Calu3 (cell line): ENCODE results near the gene MAML3. TPM values are rescaled to one million over a fixed set of nuclear protein-coding genes. Genes with fewer than 3 reads are reported as not detected.

Experiments
- BruUV-seq: library from RNA; stranded (reverse); fragments of 400-500 nt; replicated peaks from 2 replicates; lab custom pipeline; 2021; lab: Mats Ljungman, UMichigan
- CTCF ChIA-PET: fragments of 300-600 bp; sonication (Branson Sonifier 250); formaldehyde crosslinking; loops from one replicate; lab custom pipeline; 2022; ENCODE audit warnings: antibody characterized with exemption; lab: Charles Lee
- DNase-seq: peaks from one replicate; pipeline ENCODE4 v3.0.0; 2022
- H3K27ac Mint-ChIP-seq: one replicate; pipeline ENCODE4 v1.8.0; 2022; ENCODE audit warnings: mixed read lengths; ENCODE audit not compliant: unreplicated experiment
- H3K27me3 Mint-ChIP-seq: one replicate; pipeline ENCODE4 v1.8.0; 2022; ENCODE audit warnings: mixed read lengths; ENCODE audit not compliant: unreplicated experiment
- H3K36me3 Mint-ChIP-seq: one replicate; pipeline ENCODE4 v1.8.0; 2022; ENCODE audit warnings: mild to moderate bottlenecking, moderate library complexity, mixed read lengths; ENCODE audit not compliant: insufficient read depth, unreplicated experiment
- H3K4me1 Mint-ChIP-seq: one replicate; pipeline ENCODE4 v1.8.0; 2022; ENCODE audit warnings: mild to moderate bottlenecking, low read depth, mixed read lengths; ENCODE audit not compliant: unreplicated experiment
- H3K4me3 Mint-ChIP-seq: one replicate; pipeline ENCODE4 v1.8.0; 2022; ENCODE audit warnings: mild to moderate bottlenecking, low read depth, moderate library complexity, mixed read lengths; ENCODE audit not compliant: unreplicated experiment
- H3K9me3 Mint-ChIP-seq: one replicate; pipeline ENCODE4 v1.8.0; 2022; ENCODE audit warnings: low read depth, mixed read lengths; ENCODE audit not compliant: unreplicated experiment
- intact Hi-C: fragments of 100-400 bp; cut with micrococcal nuclease; formaldehyde crosslinking; loops from one replicate; pipeline ENCODE4 v1.10.0; 2022; ENCODE audit not compliant: unreplicated experiment
- total RNA-seq: library from RNA; stranded (reverse); gene quantifications from 2 replicates; pipeline ENCODE4 v1.2.3, GENCODE V29; 2022
- TF ChIP-seq, protein P1 (sequence below): fragments of 200-600 bp; IDR thresholded peaks from one replicate; pipeline ENCODE4 v1.8.0; 2022; ENCODE audit warnings: antibody characterized with exemption; ENCODE audit not compliant: unreplicated experiment

The MAML3 gene
- total RNA-seq, 1 experiment from 2014 or later: 4.0 TPM

GRCh38 chr4:139869810-139870209, 284.2 kb downstream of the MAML3 start:
- Mint-ChIP-seq H3K27me3 (no peaks in the 10 kb centered on the region), H3K4me3 (no peak overlapping the region), H3K4me1 (peaks cover 9% of the 10 kb centered on the region), H3K27ac (no peak overlapping the region), H3K36me3 (no peaks in the 10 kb centered on the region), H3K9me3 (no peaks in the 10 kb centered on the region)
- CTCF ChIA-PET: interaction anchor here (0.6 kb wide), 1 partner anchor 1200 kb away, joined by 4 read pairs; no protein-coding TSS in a partner anchor
- BruUV-seq: no TSS peak
- no peak for DNase-seq
- intact Hi-C loops: no loop called here
- TF ChIP-seq, protein P1, sequence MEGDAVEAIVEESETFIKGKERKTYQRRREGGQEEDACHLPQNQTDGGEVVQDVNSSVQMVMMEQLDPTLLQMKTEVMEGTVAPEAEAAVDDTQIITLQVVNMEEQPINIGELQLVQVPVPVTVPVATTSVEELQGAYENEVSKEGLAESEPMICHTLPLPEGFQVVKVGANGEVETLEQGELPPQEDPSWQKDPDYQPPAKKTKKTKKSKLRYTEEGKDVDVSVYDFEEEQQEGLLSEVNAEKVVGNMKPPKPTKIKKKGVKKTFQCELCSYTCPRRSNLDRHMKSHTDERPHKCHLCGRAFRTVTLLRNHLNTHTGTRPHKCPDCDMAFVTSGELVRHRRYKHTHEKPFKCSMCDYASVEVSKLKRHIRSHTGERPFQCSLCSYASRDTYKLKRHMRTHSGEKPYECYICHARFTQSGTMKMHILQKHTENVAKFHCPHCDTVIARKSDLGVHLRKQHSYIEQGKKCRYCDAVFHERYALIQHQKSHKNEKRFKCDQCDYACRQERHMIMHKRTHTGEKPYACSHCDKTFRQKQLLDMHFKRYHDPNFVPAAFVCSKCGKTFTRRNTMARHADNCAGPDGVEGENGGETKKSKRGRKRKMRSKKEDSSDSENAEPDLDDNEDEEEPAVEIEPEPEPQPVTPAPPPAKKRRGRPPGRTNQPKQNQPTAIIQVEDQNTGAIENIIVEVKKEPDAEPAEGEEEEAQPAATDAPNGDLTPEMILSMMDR: no peak

DNA sequence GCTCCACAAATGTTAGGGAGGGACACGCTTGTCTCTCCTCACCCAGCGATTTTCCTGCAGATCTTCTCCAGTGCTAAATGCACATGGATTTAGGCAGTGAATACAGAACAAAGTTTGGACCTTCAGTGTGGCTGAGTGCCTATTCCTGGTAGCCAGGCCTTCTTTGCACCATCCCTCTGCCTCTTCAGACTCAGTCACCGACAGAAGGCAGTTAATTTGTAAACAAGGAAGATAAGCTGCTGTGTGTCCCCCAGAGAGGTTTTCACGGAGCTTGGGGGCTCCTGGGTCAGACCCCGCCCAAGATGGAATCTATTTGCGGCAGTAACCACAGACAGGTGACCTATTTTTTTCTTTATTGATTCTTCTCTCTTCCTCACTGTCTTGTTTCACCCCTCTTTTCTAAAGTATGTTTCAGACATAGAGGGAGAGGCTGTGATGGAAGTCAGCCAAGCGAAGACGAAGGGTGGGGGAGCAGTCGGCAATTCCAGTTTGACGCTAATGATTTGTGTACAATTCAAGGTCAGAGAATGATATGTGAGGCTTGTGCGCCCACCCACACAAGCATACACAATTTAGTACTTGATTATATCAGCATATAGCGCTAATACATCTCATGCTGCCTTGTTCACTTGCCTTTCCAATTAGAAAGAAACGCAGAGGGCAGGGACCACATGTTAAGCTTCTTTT, 287.6 kb downstream of the MAML3 start:
- H3K9me3 Mint-ChIP-seq: no peaks in the 10 kb centered on the region
- TF ChIP-seq, protein P1: no peak
- H3K27ac Mint-ChIP-seq: no peak overlapping the region
- peak; percentile 3 for DNase-seq
- no peaks in the 10 kb centered on the region for H3K27me3 Mint-ChIP-seq
- intact Hi-C loops: no loop called here
- no peaks in the 10 kb centered on the region for H3K4me1 Mint-ChIP-seq
- H3K36me3 Mint-ChIP-seq: no peaks in the 10 kb centered on the region
- H3K4me3 Mint-ChIP-seq: no peak overlapping the region
- CTCF ChIA-PET: no interaction called here
- no TSS peak for BruUV-seq

DNA sequence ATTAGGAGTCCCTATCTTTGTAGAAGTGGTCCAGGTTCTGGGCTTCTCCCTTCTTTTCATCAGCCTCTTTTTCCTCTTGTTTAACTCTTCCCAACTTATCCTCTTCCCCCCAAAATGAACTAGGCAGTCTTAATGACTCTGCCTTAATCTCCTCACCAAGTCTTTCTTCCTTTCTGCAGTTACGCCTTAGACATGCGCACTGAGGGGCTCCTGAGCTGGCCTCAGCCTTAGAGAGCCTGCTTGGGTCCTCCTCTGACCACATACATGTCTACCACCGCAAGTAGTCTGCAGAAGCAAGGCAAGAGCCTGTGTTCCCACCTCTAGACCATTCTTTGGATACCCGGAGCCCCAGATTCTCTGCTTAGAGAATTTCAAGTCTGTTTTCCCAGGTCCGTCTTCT, 288.4 kb downstream of the MAML3 start:
- Mint-ChIP-seq H3K4me3 (no peak overlapping the region), H3K9me3 (no peaks in the 10 kb centered on the region), H3K4me1 (no peaks in the 10 kb centered on the region), H3K27ac (no peak overlapping the region), H3K27me3 (no peaks in the 10 kb centered on the region), H3K36me3 (no peaks in the 10 kb centered on the region)
- no peak for DNase-seq
- BruUV-seq: no TSS peak
- intact Hi-C loops: no loop called here
- CTCF ChIA-PET: interaction anchor here (0.7 kb wide), 1 partner anchor 508 kb away, joined by 5 read pairs; the partner anchor contains the start of gene SCOC
- TF ChIP-seq, protein P1: no peak

- intact Hi-C loops: no loop called here
- Mint-ChIP-seq H3K4me3 (no peak overlapping the region), H3K27ac (no peak overlapping the region), H3K27me3 (no peaks in the 10 kb centered on the region), H3K4me1 (no peaks in the 10 kb centered on the region), H3K36me3 (no peaks in the 10 kb centered on the region), H3K9me3 (no peaks in the 10 kb centered on the region)
- DNase-seq: no peak
- CTCF ChIA-PET: interaction anchor here (0.7 kb wide), 1 partner anchor 38 kb away, joined by 3 read pairs; no protein-coding TSS in a partner anchor
- no TSS peak for BruUV-seq
- TF ChIP-seq, protein P1: no peak
Observed at GRCh38 chr4:139863531-139863930, 290.5 kb downstream of the MAML3 start.
